K562 (cell line): ENCODE data around the gene FBXO11. TPM values are rescaled to one million over a fixed set of nuclear protein-coding genes. Genes with fewer than 3 reads are reported as not detected.
A peak's percentile ranks its signal among the peaks of the same experiment; 100 is the strongest.

Source experiments
- ATAC-seq: fragments of 200-7000 bp; cut with Tn5 transposase; 3 replicates; pipeline ENCODE4 v1.9.1; 2020; ENCODE audit warnings: moderate library complexity
- BruUV-seq: library from RNA; stranded (reverse); fragments of 400-500 nt; replicated peaks from 2 replicates; lab custom pipeline; 2021; lab: Mats Ljungman, UMichigan
- CTCF ChIA-PET: fragments of 300-600 bp; formaldehyde crosslinking; extraction: SDS; loops from one replicate; lab custom pipeline; 2021; ENCODE audit warnings: low intra/inter-chr PET ratio; lab: Yijun Ruan, JAX
- POLR2A ChIA-PET: fragments of 300-600, 350-650 bp; sonication (Branson Sonifier 250); formaldehyde crosslinking; extraction: SDS; loops from one replicate; lab custom pipeline; 2021; ENCODE audit warnings: antibody characterized with exemption, inconsistent platforms; lab: Yijun Ruan, JAX
- DNase-seq, 4 experiments: peaks; one replicate each; pipeline versions ENCODE4 v3.0.0 to v3.0.0-alpha.2; 2011 to 2018; ENCODE audit warnings: low spot score in 3 of 4, mixed read lengths in 3 of 4; ENCODE audit errors: extremely low read depth in 1 of 4
- FAIRE-seq: peaks from 2 replicates; lab custom pipeline; 2011; peaks lifted over from hg19 to GRCh38; lab: Jason Lieb, UNC
- H2AFZ ChIP-seq: 2 replicates; pipeline ENCODE4 v1.6.0; 2011; ENCODE audit warnings: low read depth, low read length, control low read depth, inconsistent platforms
- H3K27ac ChIP-seq: fragments of 200-600 bp; 3 replicates; pipeline ENCODE4 v1.8.0; 2011; ENCODE audit warnings: low read depth, mild to moderate bottlenecking, control low read depth, inconsistent platforms, low read length, moderate library complexity, mixed read lengths; ENCODE audit errors: extremely low read depth
- H3K27me3 ChIP-seq, 2 experiments: fragments of 300-600 bp in 1 of 2; 2 replicates in 1 of 2; 3 replicates in 1 of 2; pipeline versions ENCODE4 v1.6.0 to v1.8.0; 2011; ENCODE audit warnings: inconsistent platforms in 2 of 2, low read length in 2 of 2, mild to moderate bottlenecking in 1 of 2, mixed read lengths in 1 of 2, moderate library complexity in 1 of 2; ENCODE audit not compliant: control insufficient read depth in 2 of 2, insufficient read depth in 2 of 2
- H3K36me3 ChIP-seq: fragments of 300-600 bp; 3 replicates; pipeline ENCODE4 v1.8.0; 2011; ENCODE audit warnings: mild to moderate bottlenecking, low read length, inconsistent platforms; ENCODE audit not compliant: control insufficient read depth, insufficient read depth
- H3K4me1 ChIP-seq, 2 experiments: fragments of 200-600 bp in 1 of 2; replicated peaks in 1 of 2; 2 replicates in 1 of 2; 3 replicates in 1 of 2; pipeline versions ENCODE4 v1.5.1 to v1.8.0; 2011; ENCODE audit warnings: inconsistent platforms in 2 of 2, low read length in 2 of 2, mild to moderate bottlenecking in 1 of 2, mixed read lengths in 1 of 2, moderate library complexity in 1 of 2; ENCODE audit not compliant: control insufficient read depth in 2 of 2, insufficient read depth in 2 of 2
- H3K4me2 ChIP-seq: 2 replicates; pipeline ENCODE4 v1.6.1; 2011; ENCODE audit warnings: low read length, control low read depth, inconsistent platforms, mixed read lengths; ENCODE audit not compliant: insufficient read depth
- H3K4me3 ChIP-seq: fragments of 200-600 bp; sonication (generic), shearing (Covaris generic); 2 replicates; pipeline ENCODE4 v1.5.1; 2016; ENCODE audit warnings: control low read depth, inconsistent platforms
- H3K79me2 ChIP-seq: fragments of 200-600 bp; 3 replicates; pipeline ENCODE4 v1.8.0; 2011; ENCODE audit warnings: low read length, inconsistent platforms; ENCODE audit not compliant: control insufficient read depth, insufficient read depth
- H3K9ac ChIP-seq, 2 experiments: 2 replicates each; pipeline versions ENCODE4 v1.6.0 to v1.6.1; 2011; ENCODE audit warnings: low read depth in 2 of 2, low read length in 2 of 2, control low read depth in 1 of 2, inconsistent platforms in 1 of 2, mild to moderate bottlenecking in 1 of 2, mixed read lengths in 1 of 2; ENCODE audit not compliant: insufficient read depth in 1 of 2
- H3K9me1 ChIP-seq: one replicate; pipeline ENCODE4 v1.6.0; 2011; ENCODE audit warnings: inconsistent platforms, mild to moderate bottlenecking, low read length, moderate library complexity; ENCODE audit not compliant: control insufficient read depth, insufficient read depth
- H3K9me3 ChIP-seq: replicated peaks from 2 replicates; pipeline ENCODE4 v1.5.1; 2011; ENCODE audit warnings: low read depth, low read length, inconsistent platforms; ENCODE audit not compliant: control insufficient read depth, insufficient read depth
- H4K20me1 ChIP-seq: replicated peaks from 2 replicates; pipeline ENCODE4 v1.6.1; 2011; ENCODE audit warnings: low read length, inconsistent platforms, mixed read lengths; ENCODE audit not compliant: control insufficient read depth, insufficient read depth
- ATF1 ChIP-seq, 2 experiments: fragments of 450-650 bp in 1 of 2; IDR thresholded peaks; 2 replicates each; pipeline ENCODE4 v1.6.1; 2016; ENCODE audit warnings: missing compliant biosample characterization in 1 of 2, missing genetic modification characterization in 1 of 2
- CBX3 ChIP-seq, 2 experiments: IDR thresholded peaks; 1 replicate in 1 of 2; 2 replicates in 1 of 2; pipeline ENCODE4 v1.6.1; 2012; ENCODE audit warnings: inconsistent platforms in 2 of 2, low read length in 2 of 2, borderline replicate concordance in 1 of 2, control low read depth in 1 of 2
- GATA2 ChIP-seq: sonication (generic); formaldehyde crosslinking; IDR thresholded peaks from 2 replicates; pipeline ENCODE4 v1.4.0; 2020; ENCODE audit warnings: mild to moderate bottlenecking, missing genetic modification reagents
- POLR2AphosphoS2 ChIP-seq: IDR thresholded peaks from 2 replicates; pipeline ENCODE4 v1.6.1; 2012; ENCODE audit warnings: low read length, improper control_type of control experiment
- SOX6 ChIP-seq: fragments of 450-650 bp; IDR thresholded peaks from 2 replicates; pipeline ENCODE4 v1.6.1; 2014; ENCODE audit warnings: mild to moderate bottlenecking
- ZNF124 ChIP-seq: sonication (generic); formaldehyde crosslinking; IDR thresholded peaks from 2 replicates; pipeline ENCODE4 v1.8.1; 2022; ENCODE audit warnings: missing genetic modification reagents
- ZNF316 ChIP-seq: fragments of 450-650 bp; IDR thresholded peaks from 2 replicates; pipeline ENCODE4 v1.6.1; 2016
- ZNF785 ChIP-seq: fragments of 250-450 bp; sonication (Bioruptor Pico); IDR thresholded peaks from 2 replicates; pipeline ENCODE4 v1.4.0; 2020; ENCODE audit warnings: mild to moderate bottlenecking
- WGBS: fragments of 100-300 bp; shearing (Covaris generic); methylation state at CpG from one replicate; pipeline ENCODE4 v1.1.6; 2016; ENCODE audit warnings: low coverage, mixed read lengths; ENCODE audit not compliant: insufficient coverage; ENCODE audit errors: missing lambda C conversion rate; 5-methylcytosine and 5-hydroxymethylcytosine counted together
- in situ Hi-C: fragments of 300-500 bp; cut with MboI; formaldehyde crosslinking; loops from 4 replicates; pipeline ENCODE4 v1.15.0; 2018; ENCODE audit warnings: inconsistent platforms, mixed read lengths
- intact Hi-C: fragments of 100-400 bp; cut with micrococcal nuclease; formaldehyde crosslinking; loops from 2 replicates; pipeline ENCODE4 v1.14.2; 2022
- polyA plus RNA-seq, 8 experiments: library from polyadenylated mRNA; depleted of rRNA in 4 of 8; stranded (reverse) in 5 of 8; unstranded in 3 of 8; fragments of >200 nt; fragmentation: Nextera tagmentation in 2 of 8; fragmentation: Illumina TruSeq in 1 of 8; extraction: Ambion mirVana in 2 of 8; extraction: Trizol in 1 of 8; gene quantifications; 2 replicates each; pipeline versions ENCODE4 v1.2.1 to v1.2.3, GENCODE V29; 2011 to 2014; ENCODE audit warnings: inconsistent platforms in 1 of 8, missing spikeins in 1 of 8
- total RNA-seq, 7 experiments: library from RNA; depleted of rRNA in 6 of 7; stranded (reverse); fragments of >200 nt in 6 of 7; fragmentation: Illumina TruSeq in 2 of 7; extraction: Trizol in 2 of 7; gene quantifications; 2 replicates each; pipeline versions ENCODE4 v1.2.1 to v1.2.3, GENCODE V29; 2011 to 2021; ENCODE audit warnings: low replicate concordance in 1 of 7

FBXO11 gene
- total and polyA plus RNA-seq, 9 of the 15 experiments (the other 6 are each of a cell fraction or from before 2014, with no cell fraction given), result 8.8 to 44.5 (median 24.1) TPM

DNA sequence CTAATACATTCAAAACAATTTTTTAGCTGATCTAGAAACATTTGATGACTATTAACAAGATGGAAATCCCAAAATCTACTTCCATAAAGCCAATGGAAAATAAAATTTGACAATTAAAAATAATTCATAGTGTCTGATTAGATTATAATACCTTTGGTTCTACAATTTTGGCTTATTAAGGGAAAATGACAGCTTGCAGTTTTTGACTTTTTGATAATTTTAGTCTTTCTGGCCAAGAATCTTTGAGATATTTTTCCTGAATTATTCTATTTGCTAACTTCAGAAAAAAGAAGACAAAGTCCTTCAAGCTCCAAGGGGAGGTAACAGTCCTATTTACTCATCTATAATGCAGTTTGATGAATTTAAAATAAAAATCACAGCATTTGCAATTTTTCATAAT lies 83.8 kb downstream of the FBXO11 start (continued):
- TF ChIP-seq CBX3 (IDR thresholded peaks at IDR 0.05; ENCODE audit: borderline replicate concordance in 1 of 2, low read length in 2 of 2) (no peak), ZNF785 (CRISPR knock-in tag) (no peak), GATA2 (CRISPR knock-in tag) (no peak), ZNF316 (peak; percentile 79)

DNA sequence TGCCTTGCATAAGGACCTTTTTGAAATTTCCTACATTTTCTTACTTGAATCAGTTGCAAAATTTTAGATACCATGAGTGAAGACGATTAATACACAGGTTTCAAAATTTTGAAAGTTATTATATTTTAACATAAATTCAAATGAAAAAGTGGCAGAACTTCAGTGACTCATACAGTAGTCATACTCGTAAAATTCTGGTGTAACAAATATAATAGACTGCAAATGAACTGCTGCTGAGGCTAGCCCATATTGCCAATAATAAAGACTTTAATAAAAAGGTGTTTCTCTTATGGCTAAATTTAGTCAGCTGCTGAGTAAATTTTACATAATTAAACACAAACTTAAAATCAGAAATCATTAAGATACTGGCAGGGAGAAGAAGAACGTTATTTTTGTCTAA lies 86.5 kb downstream of the FBXO11 start:
- no TSS peak for BruUV-seq
- H4K20me1 ChIP-seq, result no peaks in the 10 kb centered on the region
- intact Hi-C loops, result no loop called here
- no peak overlapping the region for H3K27ac ChIP-seq
- no peaks in the 10 kb centered on the region for H3K9me3 ChIP-seq
- TF ChIP-seq ZNF124 (CRISPR knock-in tag) (no peak), POLR2AphosphoS2 (no peak), ATF1 (CRISPR knock-in tag; IDR thresholded peaks at IDR 0.05) (no peak), ATF1 (tag; IDR thresholded peaks at IDR 0.05) (no peak), SOX6 (no peak)
- H3K9ac ChIP-seq, result no peak overlapping the region
- H3K4me1 ChIP-seq, result no peaks in the 10 kb centered on the region
- DNase-seq, result no peak
- peaks cover 91% of the 10 kb centered on the region for H3K36me3 ChIP-seq
- no peaks in the 10 kb centered on the region for H3K79me2 ChIP-seq
- no peak overlapping the region for H3K4me2 ChIP-seq
- no peaks in the 10 kb centered on the region for H3K27me3 ChIP-seq
- H2AFZ ChIP-seq, result no peak overlapping the region
- WGBS, result 82% methylated on average over 3 of the region's 3 CpGs
- no peak for ATAC-seq
- in situ Hi-C loops, result no loop called here
- POLR2A ChIA-PET, result no interaction called here
- CTCF ChIA-PET, result no interaction called here
- no peak overlapping the region for H3K4me3 ChIP-seq
- H3K9me1 ChIP-seq, result no peaks in the 10 kb centered on the region
- no peak for FAIRE-seq
